ENCODE measurements around the gene ST8SIA1. TPM values are rescaled to one million over a fixed set of nuclear protein-coding genes. Genes with fewer than 3 reads are reported as not detected.
A peak's percentile ranks its signal among the peaks of the same experiment; 100 is the strongest.

ST8SIA1 gene
- total RNA-seq (2021) = 0.18 TPM in 1 of 2 replicates, not detected in the other
- long read RNA-seq, full-length matches to known transcripts = 1 of 1 reads
- long read RNA-seq, partial matches to known transcripts = 0 of 1 reads
- long read RNA-seq, other reads (novel, unspliced or antisense) = 0 of 1 reads

- Histone ChIP-seq H3K18ac (ENCODE audit: insufficient read length, low read depth, low read length) (no peak within 1 kb of the TSS), H2BK20ac (ENCODE audit: low read depth, low read length, poor library complexity, severe bottlenecking) (no peak within 1 kb of the TSS), H3K79me1 (ENCODE audit: insufficient read depth, low read depth, low read length, poor library complexity, severe bottlenecking) (no peaks in the 10 kb centered on the region), H3K27ac (ENCODE audit: insufficient read length, low read depth, low read length) (no peak within 1 kb of the TSS), H2BK12ac (ENCODE audit: insufficient read length, low read depth, low read length) (no peak within 1 kb of the TSS), H4K20me1 (ENCODE audit: control insufficient read depth, insufficient read depth, insufficient read length) (no peaks in the 10 kb centered on the region), H2BK120ac (ENCODE audit: low read depth, low read length, poor library complexity, severe bottlenecking) (no peak within 1 kb of the TSS), H3K23me2 (ENCODE audit: insufficient read length, low read depth, low read length, poor library complexity, severe bottlenecking) (peaks cover 17% of the 10 kb centered on the region), H4K91ac (ENCODE audit: insufficient read length, low read depth, low read length) (no peak within 1 kb of the TSS), H3K4ac (ENCODE audit: low read depth, low read length) (no peak within 1 kb of the TSS), H3K14ac (ENCODE audit: insufficient read depth, low read length) (0 out of 2 replicates have a peak within 1 kb of the TSS, but pooled peaks have one; percentile 0), H3K9me3 (ENCODE audit: control insufficient read depth, low read depth, low read length) (no peaks in the 10 kb centered on the region), H4K5ac (ENCODE audit: insufficient read length, low read depth, low read length) (no peak within 1 kb of the TSS), H3T11ph (ENCODE audit: low read length) (no peak within 1 kb of the TSS), H3K56ac (ENCODE audit: insufficient read length, low read depth, low read length) (no peak within 1 kb of the TSS), H3K4me2 (ENCODE audit: insufficient read depth, insufficient read length, low read length) (peak within 1 kb of the TSS; percentile 79), H3K4me1 (ENCODE audit: insufficient read depth, low read length) (no peaks in the 10 kb centered on the region; the same call in 1 of the 2 replicates), H4K8ac (replicated peaks; ENCODE audit: insufficient read length, low read depth, low read length) (no peak within 1 kb of the TSS), H2AK5ac (ENCODE audit: insufficient read length, low read length) (no peak within 1 kb of the TSS), H3K23ac (ENCODE audit: insufficient read length, low read depth, low read length) (no peak within 1 kb of the TSS), H2AFZ (ENCODE audit: low read length) (no peak within 1 kb of the TSS), H2BK15ac (ENCODE audit: low read depth, low read length) (no peak within 1 kb of the TSS), H3K9ac (ENCODE audit: extremely low read depth, insufficient read length, low read length) (peak within 1 kb of the TSS; percentile 27), H2BK5ac (ENCODE audit: insufficient read length, low read length) (no peak within 1 kb of the TSS), H3K79me2 (ENCODE audit: insufficient read depth, low read length) (no peaks in the 10 kb centered on the region), H3K27me3 (ENCODE audit: insufficient read depth, low read length) (peaks cover 9% of the 10 kb centered on the region; the same call in 1 of the 2 replicates)
- WGBS (ENCODE audit: extremely low coverage, insufficient read length, low lambda C conversion rate) = no CpG with 5 or more reads among the region's 70 CpGs
- Mint-ChIP-seq H3K9me3 (no peaks in the 10 kb centered on the region), H3K4me1 (peaks cover 10 to 12% of the 10 kb centered on the region in 2 experiments), H3K27ac (peak within 1 kb of the TSS in 1 of 3 experiments; percentile 52; a peak in 1 of 7 replicates), H3K27me3 (ENCODE audit: low read depth) (peaks cover 53% of the 10 kb centered on the region), H3K4me3 (peak within 1 kb of the TSS; percentile 78 to 86), H3K36me3 (ENCODE audit: insufficient read depth in 1 of 3, low read depth in 3 of 3) (no peaks in the 10 kb centered on the region)
- DNase-seq = peak; percentile 68
- TF ChIP-seq CTCF (conservative IDR thresholded peaks at IDR 0.05) = no peak
Measured at GRCh38 chr12:22334410-22335100, at the start of gene ST8SIA1. Gene ST8SIA1, minus strand, starts transcription at chr12:22334707. Its CDS starts 475 bp downstream, at chr12:22334232.
